Cerebellar cortex (tissue), 1 donor: ENCODE data around the gene MTFR1L.
"Not testable (repeated sequence)": the region's sequence is repeated elsewhere in the genome, so short reads cannot be mapped to it uniquely, and the experiment has no call there.

Source experiments
- DNase-seq: peaks from one replicate; pipeline ENCODE4 v3.0.0-alpha.2; 2015; ENCODE audit warnings: low spot score

MTFR1L gene

GRCh38 chr1:25825605-25826004 is 5.9 kb downstream of the MTFR1L start:
- no peak for DNase-seq

GRCh38 chr1:25826571-25826970 is 6.8 kb downstream of the MTFR1L start:
- no peak for DNase-seq

- DNase-seq, result no peak
Measured at GRCh38 chr1:25828491-25828890, 8.7 kb downstream of the MTFR1L start.

GRCh38 chr1:25829046-25829445 is 9.3 kb downstream of the MTFR1L start:
- DNase-seq, result no peak

GRCh38 chr1:25831569-25832196 is 11.9 kb downstream of the MTFR1L start:
- DNase-seq, result no peak

- no peak for DNase-seq
Measured at GRCh38 chr1:25832336-25833037, 12.7 kb downstream of the MTFR1L start.

- DNase-seq, result no peak
Measured at GRCh38 chr1:25833158-25833557, 13.4 kb downstream of the MTFR1L start.

- no peak for DNase-seq
Measured at GRCh38 chr1:25834894-25835293, 15.1 kb downstream of the MTFR1L start.

GRCh38 chr1:25836695-25837094 is 16.9 kb downstream of the MTFR1L start:
- DNase-seq, result no peak

- peak; percentile 61 for DNase-seq
Measured at GRCh38 chr1:25837262-25837875, 17.6 kb downstream of the MTFR1L start.

- DNase-seq, result not testable (repeated sequence)
Measured at GRCh38 chr1:25839808-25840207, 20.1 kb downstream of the MTFR1L start.

- no peak for DNase-seq
Measured at GRCh38 chr1:25843483-25843882, 23.7 kb downstream of the MTFR1L start.

- DNase-seq, result no peak
Measured at GRCh38 chr1:25844536-25845337, 25.0 kb downstream of the MTFR1L start.

- no peak for DNase-seq
Measured at GRCh38 chr1:25845664-25846063, 25.9 kb downstream of the MTFR1L start.

GRCh38 chr1:25847929-25848328 is 28.2 kb downstream of the MTFR1L start:
- DNase-seq, result no peak

GRCh38 chr1:25848531-25848930 is 28.8 kb downstream of the MTFR1L start:
- DNase-seq, result no peak

- DNase-seq, result no peak
Measured at GRCh38 chr1:25854554-25854953, 34.8 kb downstream of the MTFR1L start.

GRCh38 chr1:25856856-25857255 is 37.1 kb downstream of the MTFR1L start:
- DNase-seq, result no peak

GRCh38 chr1:25858494-25858893 is 38.7 kb downstream of the MTFR1L start:
- no peak for DNase-seq

- DNase-seq, result peak; percentile 70
Measured at GRCh38 chr1:25858906-25859789, 39.4 kb downstream of the MTFR1L start, which contains the start of gene AUNIP. Gene AUNIP (minus strand): TSS chr1:25859457. CDS start chr1:25859357, 100 bp downstream.
